ENCODE results near the gene ADGRV1.

Gene ADGRV1

GRCh38 chr5:91122651-91123050 lies 564.1 kb downstream of the ADGRV1 start:
- TF ChIP-seq CTCF (IDR thresholded peaks at IDR 0.05; ENCODE audit: borderline replicate concordance, control extremely low read depth, extremely low read depth, insufficient read depth, missing control alignments): no peak
- in situ Hi-C loops (cut with MboI; ENCODE audit: low sequenced_read_pairs, unreplicated experiment): no loop called here
- no peak for DNase-seq (ENCODE audit: low spot score)

- in situ Hi-C loops (cut with MboI; ENCODE audit: low sequenced_read_pairs, unreplicated experiment): no loop called here
- no peak for DNase-seq (ENCODE audit: low spot score)
- TF ChIP-seq CTCF (IDR thresholded peaks at IDR 0.05; ENCODE audit: borderline replicate concordance, control extremely low read depth, extremely low read depth, insufficient read depth, missing control alignments): no peak
These were observed 564.7 kb downstream of the ADGRV1 start for GRCh38 chr5:91123291-91123690.

GRCh38 chr5:91123901-91124300 lies 565.3 kb downstream of the ADGRV1 start:
- in situ Hi-C loops (cut with MboI; ENCODE audit: low sequenced_read_pairs, unreplicated experiment): no loop called here
- no peak for TF ChIP-seq CTCF (IDR thresholded peaks at IDR 0.05; ENCODE audit: borderline replicate concordance, control extremely low read depth, extremely low read depth, insufficient read depth, missing control alignments)
- no peak for DNase-seq (ENCODE audit: low spot score)

GRCh38 chr5:91125916-91126315 lies 567.3 kb downstream of the ADGRV1 start:
- TF ChIP-seq CTCF (IDR thresholded peaks at IDR 0.05; ENCODE audit: borderline replicate concordance, control extremely low read depth, extremely low read depth, insufficient read depth, missing control alignments): no peak
- DNase-seq (ENCODE audit: low spot score): no peak
- in situ Hi-C loops (cut with MboI; ENCODE audit: low sequenced_read_pairs, unreplicated experiment): no loop called here

GRCh38 chr5:91126448-91126847 lies 567.9 kb downstream of the ADGRV1 start:
- no peak for TF ChIP-seq CTCF (IDR thresholded peaks at IDR 0.05; ENCODE audit: borderline replicate concordance, control extremely low read depth, extremely low read depth, insufficient read depth, missing control alignments)
- in situ Hi-C loops (cut with MboI; ENCODE audit: low sequenced_read_pairs, unreplicated experiment): no loop called here

GRCh38 chr5:91126888-91127287 lies 568.3 kb downstream of the ADGRV1 start:
- no peak for TF ChIP-seq CTCF (IDR thresholded peaks at IDR 0.05; ENCODE audit: borderline replicate concordance, control extremely low read depth, extremely low read depth, insufficient read depth, missing control alignments)
- no peak for DNase-seq (ENCODE audit: low spot score)
- in situ Hi-C loops (cut with MboI; ENCODE audit: low sequenced_read_pairs, unreplicated experiment): no loop called here

More at GRCh38 chr5:91126448-91126847, 567.9 kb downstream of the ADGRV1 start:
- no peak for DNase-seq (ENCODE audit: low spot score)

All from GM13976 (cell line).